Measurements from ENCODE around the gene B4GALT1. TPM values are rescaled to one million over a fixed set of nuclear protein-coding genes. Genes with fewer than 3 reads are reported as not detected.

Gene B4GALT1
- total RNA-seq, 2 experiments from 2014 or later: 12.8 to 38.7 TPM

DNA sequence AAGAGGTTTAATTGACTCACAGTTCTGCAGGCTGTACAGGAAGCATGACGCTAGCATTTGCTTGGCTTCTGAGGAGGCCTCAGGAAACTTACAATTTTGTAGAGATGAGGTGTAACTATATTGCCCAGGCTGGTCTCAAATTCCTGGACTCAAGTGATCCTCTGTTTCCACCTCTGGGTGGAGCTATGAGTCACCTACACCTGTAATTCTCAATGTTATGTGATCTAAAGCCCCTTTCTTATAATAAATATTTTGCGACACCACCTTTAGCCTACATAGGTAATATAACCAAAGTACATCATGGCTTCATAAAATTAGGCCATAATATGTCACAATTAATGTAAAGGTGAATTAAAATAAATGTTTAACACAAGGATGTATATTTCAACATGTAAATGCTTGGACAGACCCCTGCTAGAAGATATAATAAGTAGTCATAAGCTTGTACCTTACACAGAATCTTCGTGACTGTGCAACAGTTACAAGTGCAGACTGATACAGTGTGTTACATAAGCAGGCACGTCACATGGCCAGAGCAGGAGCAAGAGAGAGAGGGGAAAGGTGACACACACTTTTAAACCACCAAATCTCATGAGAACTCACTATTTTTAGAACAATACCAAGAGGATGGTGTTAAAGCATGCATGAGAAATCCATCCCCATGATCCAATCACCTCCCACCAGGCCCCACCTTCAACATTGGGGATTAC is 43.0 kb upstream of the B4GALT1 start:
- POLR2A ChIA-PET: interaction anchor here (0.7 kb wide), 1 partner anchor 22 kb away, joined by 3 read pairs; no protein-coding TSS in a partner anchor
- BruUV-seq (replicated peaks): no TSS peak
- intact Hi-C loops (cut with micrococcal nuclease; ENCODE audit: unreplicated experiment): no loop called here
- CTCF ChIA-PET (ENCODE audit: unreplicated experiment): no interaction called here
- Histone ChIP-seq H3K9me2 (ENCODE audit: insufficient read depth, low read length) (no peaks in the 10 kb centered on the region), H3K4me2 (ENCODE audit: low read length) (no peak overlapping the region), H3K4me3 (ENCODE audit: low read depth, low read length, poor library complexity, severe bottlenecking) (no peak overlapping the region), H3K9me3 (ENCODE audit: low read length) (no peaks in the 10 kb centered on the region), H3K79me2 (ENCODE audit: insufficient read depth, low read depth, low read length) (no peaks in the 10 kb centered on the region), H4K20me1 (ENCODE audit: insufficient read depth, low read length) (no peaks in the 10 kb centered on the region), H3K4me1 (ENCODE audit: insufficient read depth, low read length, poor library complexity, severe bottlenecking) (no peaks in the 10 kb centered on the region), H3K27ac (ENCODE audit: low read depth, low read length, poor library complexity, severe bottlenecking) (no peak overlapping the region), H3K36me3 (ENCODE audit: insufficient read depth, low read length) (no peaks in the 10 kb centered on the region), H2AFZ (ENCODE audit: low read length) (no peak overlapping the region)
- no peak for DNase-seq (ENCODE audit: low spot score)
- no peak for TF ChIP-seq EZH2phosphoT487 (IDR thresholded peaks at IDR 0.05; ENCODE audit: borderline replicate concordance, low read depth, low read length)
- peak; percentile 51; the same call in 1 of the 2 replicates for TF ChIP-seq CTCF (conservative IDR thresholded peaks at IDR 0.05; ENCODE audit: low read length)

- no peak for DNase-seq (ENCODE audit: low spot score)
- Histone ChIP-seq H3K4me1 (ENCODE audit: insufficient read depth, low read length, poor library complexity, severe bottlenecking) (no peaks in the 10 kb centered on the region), H3K4me3 (ENCODE audit: low read depth, low read length, poor library complexity, severe bottlenecking) (no peak overlapping the region), H3K79me2 (ENCODE audit: insufficient read depth, low read depth, low read length) (no peaks in the 10 kb centered on the region), H3K27ac (ENCODE audit: low read depth, low read length, poor library complexity, severe bottlenecking) (no peak overlapping the region), H2AFZ (ENCODE audit: low read length) (no peak overlapping the region), H4K20me1 (ENCODE audit: insufficient read depth, low read length) (no peaks in the 10 kb centered on the region), H3K4me2 (ENCODE audit: low read length) (no peak overlapping the region), H3K36me3 (ENCODE audit: insufficient read depth, low read length) (no peaks in the 10 kb centered on the region), H3K9me3 (ENCODE audit: low read length) (no peaks in the 10 kb centered on the region), H3K9me2 (ENCODE audit: insufficient read depth, low read length) (no peaks in the 10 kb centered on the region)
- TF ChIP-seq EZH2phosphoT487 (IDR thresholded peaks at IDR 0.05; ENCODE audit: borderline replicate concordance, low read depth, low read length) (no peak), CTCF (conservative IDR thresholded peaks at IDR 0.05; ENCODE audit: low read length) (no peak)
- BruUV-seq (replicated peaks): no TSS peak
- POLR2A ChIA-PET: interaction anchor here (1.0 kb wide), 1 partner anchor 17 kb away, joined by 3 read pairs; no protein-coding TSS in a partner anchor
- intact Hi-C loops (cut with micrococcal nuclease; ENCODE audit: unreplicated experiment): no loop called here
- CTCF ChIA-PET (ENCODE audit: unreplicated experiment): interaction anchor here (0.6 kb wide), 1 partner anchor 20 kb away, joined by 3 read pairs; no protein-coding TSS in a partner anchor
Observed at GRCh38 chr9:33209394-33209793, 42.3 kb upstream of the B4GALT1 start.

Measured in OCI-LY7 (cell line).